ENCODE results near the gene SOX8.

GRCh38 chr16:972316-973002, 9.1 kb upstream of the SOX8 start:
- TF ChIP-seq POLR2A (IDR thresholded peaks at IDR 0.05) (no peak), CTCF (IDR thresholded peaks at IDR 0.05) (no peak), POLR2AphosphoS5 (IDR thresholded peaks at IDR 0.05; ENCODE audit: insufficient read depth in 1 of 2, low read depth in 1 of 2) (no peak)
